Head of caudate nucleus (tissue), 42 donors: ENCODE data around the gene OR13C8.
"Not testable (repeated sequence)": the region's sequence is repeated elsewhere in the genome, so short reads cannot be mapped to it uniquely, and the experiment has no call there.

ENCODE experiments used
- DNase-seq, 42 donors: peaks; one replicate each; pipeline versions ENCODE4 v3.0.0 to v3.0.0-alpha.2; 2020 to 2021; ENCODE audit warnings: mixed read lengths in 7 of 42
- intact Hi-C: fragments of 100-400 bp; cut with DNase I; formaldehyde crosslinking; loops from one replicate; pipeline ENCODE4 v1.15.0; 2022

Gene OR13C8, protein sequence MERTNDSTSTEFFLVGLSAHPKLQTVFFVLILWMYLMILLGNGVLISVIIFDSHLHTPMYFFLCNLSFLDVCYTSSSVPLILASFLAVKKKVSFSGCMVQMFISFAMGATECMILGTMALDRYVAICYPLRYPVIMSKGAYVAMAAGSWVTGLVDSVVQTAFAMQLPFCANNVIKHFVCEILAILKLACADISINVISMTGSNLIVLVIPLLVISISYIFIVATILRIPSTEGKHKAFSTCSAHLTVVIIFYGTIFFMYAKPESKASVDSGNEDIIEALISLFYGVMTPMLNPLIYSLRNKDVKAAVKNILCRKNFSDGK

DNA sequence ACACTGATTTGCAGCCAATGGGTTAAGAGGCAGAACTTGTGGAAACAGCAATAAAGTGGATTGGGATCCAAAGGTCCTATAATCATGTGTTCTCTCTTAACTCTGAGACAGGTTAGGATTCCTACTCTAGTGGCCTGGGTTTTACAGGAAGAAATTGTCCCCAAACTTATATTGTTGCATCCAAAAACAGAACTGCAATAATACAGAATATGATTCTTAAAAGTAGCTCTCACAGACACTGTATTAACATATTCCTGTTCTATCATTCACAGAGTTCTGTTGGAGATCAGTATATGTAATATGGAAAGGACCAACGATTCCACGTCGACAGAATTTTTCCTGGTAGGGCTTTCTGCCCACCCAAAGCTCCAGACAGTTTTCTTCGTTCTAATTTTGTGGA lies at the start of gene OR13C8:
Gene OR13C8 (plus strand): TSS at position 301 of the 400 bp plus-strand sequence. CDS start 0 bp downstream, at position 301.
- intact Hi-C loops: no loop called here
- no peak for DNase-seq

DNA sequence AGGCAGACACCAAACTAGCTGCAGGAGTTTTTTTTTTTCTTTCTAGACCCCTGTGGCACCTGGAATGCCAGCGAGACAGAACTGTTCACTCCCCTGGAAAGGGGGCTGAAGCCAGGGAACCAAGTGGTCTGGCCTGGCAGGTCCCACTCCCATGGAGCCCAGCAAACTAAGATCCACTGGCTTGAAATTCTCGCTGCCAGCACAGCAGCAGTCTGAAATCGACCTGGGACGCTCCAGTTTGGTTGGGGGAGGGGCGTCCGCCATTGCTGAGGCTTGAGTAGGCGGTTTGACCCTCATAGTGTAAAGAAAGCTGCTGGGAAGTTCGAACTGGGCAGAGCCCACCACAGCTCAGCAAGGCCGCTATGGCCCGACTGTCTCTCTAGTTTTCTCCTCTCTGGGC lies 48.7 kb upstream of the OR13C8 start:
- intact Hi-C loops: not testable (repeated sequence)

DNA sequence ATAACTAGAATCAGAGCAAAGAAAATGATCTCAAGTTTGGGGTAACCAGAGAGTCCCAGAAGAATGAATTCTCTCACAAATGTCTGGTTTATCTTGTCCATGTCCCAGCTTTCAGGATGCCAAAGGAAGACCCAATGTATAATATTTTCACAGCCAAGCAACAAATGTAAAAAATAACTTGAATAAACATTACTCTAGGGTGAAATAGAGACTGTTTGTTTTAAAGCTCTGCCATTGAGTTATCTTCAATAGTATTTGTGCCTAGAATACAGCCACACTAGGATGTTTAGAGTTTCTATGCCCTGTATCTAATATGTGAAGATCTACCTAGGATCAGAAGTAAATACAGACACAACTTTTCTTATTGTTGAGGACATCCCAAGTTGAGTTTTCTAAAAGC lies 41.9 kb upstream of the OR13C8 start, which contains the start of gene OR13C4:
Gene OR13C4 (minus strand): TSS at position 101 of the 400 bp plus-strand sequence. CDS start 0 bp downstream, at position 101.
- no peak for DNase-seq
- intact Hi-C loops: no loop called here

More for the DNA sequence above, 48.7 kb upstream of the OR13C8 start:
- not testable (repeated sequence) for DNase-seq

DNA sequence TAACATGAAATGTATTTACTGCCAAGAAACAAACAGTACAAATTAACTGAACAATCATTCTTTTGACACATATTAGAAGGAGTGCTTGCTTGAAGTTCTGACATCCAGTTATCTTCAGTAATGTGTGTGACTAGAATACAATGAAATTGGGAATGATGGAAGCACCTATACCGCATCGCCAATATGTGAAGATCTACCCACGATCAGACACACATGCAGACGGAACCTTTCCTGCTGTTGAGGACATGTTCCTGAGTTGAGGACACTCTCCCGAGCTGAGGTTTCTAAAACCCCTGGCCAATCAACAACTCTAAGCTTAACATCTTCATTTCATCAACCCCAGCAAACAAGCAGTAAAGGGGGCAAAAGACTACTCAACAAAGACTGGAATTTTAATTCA lies 32.2 kb upstream of the OR13C8 start, which contains the start of gene OR13C3:
Gene OR13C3 (minus strand): TSS at position 101 of the 400 bp plus-strand sequence. CDS start 133 bp downstream, outside the sequence.
- DNase-seq: no peak
- intact Hi-C loops: no loop called here

DNA sequence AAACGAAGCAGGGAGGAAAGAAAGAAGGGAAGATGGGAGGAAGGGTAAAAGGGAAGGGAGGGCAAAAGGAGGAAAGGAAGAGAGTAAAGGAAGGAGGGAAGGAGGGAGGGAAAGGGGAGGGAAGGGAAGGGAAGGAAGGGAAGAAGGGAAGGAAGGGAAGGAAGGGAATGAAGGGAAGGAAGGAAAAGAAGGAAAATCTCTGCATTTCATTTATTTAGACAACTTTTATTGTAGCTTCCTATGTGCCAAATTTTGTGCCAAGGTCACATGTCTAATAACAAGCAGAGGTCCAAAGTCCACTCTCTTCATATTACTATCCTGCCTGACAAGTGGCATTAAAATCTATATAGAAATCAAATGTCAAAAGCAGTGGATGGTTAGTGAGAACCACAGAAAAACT lies 29.7 kb upstream of the OR13C8 start:
- intact Hi-C loops: no loop called here
- no peak for DNase-seq

DNA sequence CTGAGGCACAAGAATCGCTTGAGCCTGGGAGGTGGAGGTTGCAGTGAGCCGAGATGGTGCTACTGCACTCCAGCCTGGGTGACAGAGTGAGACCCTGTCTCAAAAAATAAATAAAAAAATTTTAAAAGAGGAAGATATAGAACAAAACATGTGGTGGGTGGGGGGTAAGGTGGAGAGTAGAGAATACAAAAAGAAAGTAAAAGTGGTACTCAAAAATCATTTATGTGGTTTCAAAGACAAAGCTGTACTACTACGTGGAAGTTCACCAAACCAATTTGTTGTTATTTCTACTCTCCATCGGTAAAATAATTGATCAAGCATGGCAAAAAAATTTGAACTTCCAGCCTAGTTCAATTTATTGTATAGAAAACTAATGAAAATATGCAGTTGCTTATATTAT lies 24.3 kb upstream of the OR13C8 start:
- DNase-seq: no peak
- intact Hi-C loops: no loop called here

DNA sequence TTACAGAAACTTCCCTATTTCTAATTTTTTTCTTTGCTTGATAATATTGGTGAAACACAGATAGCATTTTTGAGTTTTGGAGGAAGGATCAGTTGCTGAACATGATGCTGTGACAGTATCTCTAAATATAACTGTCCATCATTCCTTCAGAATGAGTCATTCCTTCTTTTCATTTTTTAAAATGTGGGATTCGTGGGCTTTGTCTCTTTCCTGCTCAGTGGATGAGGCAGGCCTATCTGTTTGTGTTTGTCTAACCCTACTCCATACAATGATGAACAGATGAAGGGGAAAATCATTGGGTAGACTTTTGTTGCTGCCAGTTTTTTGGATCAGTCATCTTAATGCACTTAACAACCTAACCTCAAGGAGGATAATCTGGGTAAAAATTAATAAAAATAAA lies 15.7 kb upstream of the OR13C8 start:
- DNase-seq: no peak
- intact Hi-C loops: no loop called here

DNA sequence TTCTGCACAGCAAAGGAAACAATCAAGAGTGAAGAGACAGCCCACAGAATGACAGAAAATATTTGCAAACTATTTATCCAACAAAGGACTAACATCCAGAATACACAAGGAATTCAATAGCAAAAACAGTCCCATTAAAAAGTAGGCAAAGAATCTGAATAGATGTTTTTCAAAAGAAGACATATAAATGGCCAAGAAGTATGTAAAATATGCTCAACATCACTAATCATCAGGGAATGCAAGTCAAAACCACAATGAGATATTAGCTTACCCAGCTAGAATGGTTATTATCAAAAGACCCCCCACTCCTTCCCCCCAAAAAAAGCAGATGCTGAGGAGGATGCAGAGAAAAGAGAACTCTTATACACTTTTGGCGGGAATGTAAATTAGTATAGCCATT lies 13.4 kb upstream of the OR13C8 start:
- intact Hi-C loops: no loop called here

DNA sequence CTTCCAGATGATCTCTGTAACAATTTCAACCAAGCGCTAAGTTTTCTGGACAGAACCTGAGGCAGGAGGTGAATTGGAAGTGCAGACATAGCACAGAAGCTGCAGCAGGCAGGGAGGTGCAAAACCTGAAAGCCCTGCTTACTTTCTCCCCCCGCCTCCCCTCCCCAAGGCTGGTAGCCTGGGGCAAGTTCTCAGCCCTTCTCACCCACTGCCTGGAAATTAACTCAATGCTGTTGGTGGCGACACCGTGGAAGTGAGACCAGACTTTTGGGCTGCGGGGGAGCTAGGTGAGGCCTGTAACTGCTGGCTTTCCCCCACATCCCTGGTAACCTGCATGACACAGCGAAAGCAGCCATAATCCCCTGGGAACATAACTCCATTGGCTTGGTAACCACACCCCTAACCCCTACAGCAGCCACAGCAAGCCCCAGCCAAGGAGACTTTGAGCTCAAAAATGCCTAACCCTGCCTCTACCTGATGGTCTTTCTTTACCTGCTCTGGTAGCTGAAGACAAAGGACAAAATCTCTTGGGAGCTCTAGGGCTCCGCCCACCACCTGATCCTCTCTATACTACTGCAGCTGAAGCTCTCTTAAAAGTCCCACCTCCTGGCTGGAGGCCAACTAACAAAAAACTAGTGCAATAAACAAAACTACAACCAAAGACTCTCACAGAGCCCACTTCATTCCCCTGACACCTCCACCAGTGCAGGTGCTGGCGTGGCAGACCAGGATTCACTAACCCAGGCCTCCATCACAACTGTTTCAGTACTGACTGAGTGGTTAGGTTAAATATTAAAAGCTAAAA lies 11.9 kb upstream of the OR13C8 start:
- no peak for DNase-seq
- intact Hi-C loops: no loop called here

More for the DNA sequence above, 13.4 kb upstream of the OR13C8 start:
- DNase-seq: no peak

DNA sequence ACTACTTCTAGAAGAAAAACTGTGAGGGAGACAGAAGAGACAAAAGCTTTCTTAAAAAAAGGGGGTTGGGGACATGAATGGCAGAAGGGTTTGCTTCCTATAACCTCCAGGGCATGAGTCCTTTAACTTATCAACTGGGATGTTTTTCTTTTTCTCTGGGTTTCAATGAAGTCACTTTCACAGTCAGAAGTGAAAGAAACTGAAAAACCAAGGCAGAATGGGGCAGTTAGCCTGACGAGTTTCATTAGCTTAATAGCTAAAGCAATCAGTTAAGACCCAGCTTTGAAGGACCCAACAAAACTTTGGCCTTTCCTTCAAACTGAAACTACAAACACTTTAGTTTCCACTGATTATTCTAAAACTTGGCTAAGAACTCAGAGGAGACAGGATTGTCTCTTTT lies 4.6 kb upstream of the OR13C8 start:
- DNase-seq: no peak
- intact Hi-C loops: no loop called here

DNA sequence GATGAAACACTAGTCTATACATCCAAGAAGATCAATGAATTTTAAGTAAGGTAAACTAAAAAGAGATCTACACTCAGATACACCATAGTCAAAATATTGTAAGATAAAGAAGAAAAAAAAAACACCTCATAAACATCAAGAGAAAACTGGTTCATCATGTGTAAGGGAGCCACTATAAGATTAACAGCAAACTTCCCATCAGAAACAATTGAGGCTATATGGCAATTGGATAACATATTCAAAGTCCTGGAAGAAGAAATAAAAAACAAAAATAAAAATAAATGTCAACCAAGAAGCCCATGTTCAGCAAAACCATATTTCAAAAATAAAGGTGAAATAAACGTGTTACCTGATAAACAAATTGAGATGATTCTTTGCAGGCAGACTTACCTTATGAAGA lies 3.6 kb downstream of the OR13C8 start:
- intact Hi-C loops: no loop called here
- no peak for DNase-seq

DNA sequence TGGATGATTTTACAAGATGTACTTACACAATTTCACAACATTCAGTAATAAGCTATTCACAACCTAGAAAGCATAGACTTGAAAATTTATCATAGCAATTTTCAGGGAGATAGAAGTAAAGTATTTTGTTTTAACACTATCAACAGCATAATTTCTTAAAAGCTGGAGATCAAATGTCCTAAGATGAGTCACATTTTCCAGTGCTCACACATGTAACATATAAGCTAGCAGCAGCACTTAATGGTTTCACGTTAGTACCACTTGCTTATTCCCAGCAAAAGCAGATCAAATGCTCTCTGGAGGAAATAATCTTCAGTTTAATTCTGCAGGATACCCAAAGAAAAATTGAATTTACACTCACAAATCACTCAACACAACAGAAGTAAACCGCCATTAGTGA lies 6.5 kb downstream of the OR13C8 start:
- intact Hi-C loops: no loop called here
- DNase-seq: no peak

DNA sequence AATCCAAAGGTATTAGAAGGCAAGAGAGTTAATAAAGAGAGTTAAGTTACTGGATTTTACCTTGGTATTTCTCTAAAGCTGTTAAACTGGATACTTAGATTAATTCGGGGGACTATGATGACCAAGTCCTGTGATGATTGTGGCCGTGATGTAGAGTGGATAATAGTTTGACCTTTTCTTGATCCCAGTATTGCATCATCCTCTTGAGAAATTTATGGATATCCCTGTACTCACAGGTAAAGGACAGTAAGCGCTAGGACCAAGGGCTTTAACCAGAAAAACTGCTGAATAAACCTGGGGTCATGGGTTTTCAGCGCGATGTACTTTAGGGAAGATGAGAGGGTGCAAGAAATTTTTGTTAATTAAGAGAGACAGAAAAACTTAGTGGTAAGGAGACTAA lies 8.3 kb downstream of the OR13C8 start:
- no peak for DNase-seq
- intact Hi-C loops: no loop called here

DNA sequence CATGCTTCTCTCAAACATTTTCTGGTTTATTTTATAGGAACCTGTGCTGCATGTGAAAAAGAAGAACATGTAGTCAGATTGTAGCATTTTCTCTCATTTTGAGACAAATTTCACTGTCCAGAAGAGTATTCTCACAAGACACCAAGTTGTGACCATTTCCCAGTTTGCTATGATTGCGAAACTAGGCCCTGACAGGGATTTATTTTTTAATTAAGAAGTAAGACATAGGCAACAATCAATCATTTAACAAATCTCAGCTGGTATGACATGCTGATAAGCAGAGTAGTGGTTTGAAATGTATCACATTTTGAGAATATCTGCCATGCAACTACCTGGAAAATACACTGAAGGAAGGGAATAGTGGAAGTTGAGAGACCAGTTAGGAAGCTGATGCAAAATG lies 11.6 kb downstream of the OR13C8 start:
- no peak for DNase-seq
- intact Hi-C loops: no loop called here

DNA sequence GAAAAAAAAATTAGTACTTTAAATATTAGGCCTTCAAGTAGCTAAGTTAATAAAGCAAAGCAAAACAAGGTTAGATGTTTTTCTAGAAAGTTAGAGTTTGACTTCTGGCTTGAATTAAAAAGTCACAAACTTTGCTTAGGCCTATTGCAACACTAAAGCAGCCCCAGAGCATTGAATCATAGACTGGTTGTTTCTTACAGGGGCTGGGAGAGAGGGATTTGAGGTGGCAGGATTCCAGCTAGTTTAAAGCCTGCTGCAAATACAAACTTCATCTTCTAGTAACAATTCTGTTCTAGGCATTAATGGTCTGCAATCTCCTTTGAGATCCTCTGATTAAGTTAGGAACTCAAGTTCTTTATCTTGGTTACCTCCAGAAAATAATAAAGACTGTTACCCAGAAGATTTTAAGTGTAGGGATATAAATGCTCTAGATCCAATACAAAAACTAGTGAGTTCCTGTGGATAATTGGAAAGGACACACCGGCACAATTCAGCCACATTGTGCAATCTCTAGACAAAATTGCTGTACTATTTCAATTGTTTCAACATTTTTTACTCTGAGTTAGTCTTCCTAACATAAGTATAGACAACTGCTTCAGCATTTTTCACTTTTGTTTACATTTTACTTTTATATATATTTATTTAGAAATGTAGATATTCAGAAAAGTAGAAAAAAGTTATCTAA lies 17.7 kb downstream of the OR13C8 start:
- DNase-seq: no peak
- intact Hi-C loops: no loop called here

DNA sequence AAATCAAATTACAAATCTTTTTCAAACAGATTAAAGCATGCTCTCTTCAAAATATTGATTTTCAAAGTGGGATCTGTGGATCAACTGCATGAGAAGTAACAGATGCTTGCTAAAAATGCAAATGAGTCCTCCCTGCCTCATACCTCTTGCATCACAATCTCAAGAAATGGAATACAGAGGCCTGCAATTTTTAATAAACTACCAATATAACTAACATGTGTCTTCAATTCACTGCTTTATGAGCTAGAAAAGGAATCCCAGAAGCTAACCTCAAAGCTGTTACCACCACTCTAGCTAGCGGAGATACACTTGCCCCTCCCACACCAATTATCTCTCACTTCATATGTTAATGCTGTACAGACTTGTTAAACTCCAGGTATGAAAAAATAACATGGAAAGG lies 20.7 kb downstream of the OR13C8 start:
- no peak for DNase-seq
- intact Hi-C loops: no loop called here

DNA sequence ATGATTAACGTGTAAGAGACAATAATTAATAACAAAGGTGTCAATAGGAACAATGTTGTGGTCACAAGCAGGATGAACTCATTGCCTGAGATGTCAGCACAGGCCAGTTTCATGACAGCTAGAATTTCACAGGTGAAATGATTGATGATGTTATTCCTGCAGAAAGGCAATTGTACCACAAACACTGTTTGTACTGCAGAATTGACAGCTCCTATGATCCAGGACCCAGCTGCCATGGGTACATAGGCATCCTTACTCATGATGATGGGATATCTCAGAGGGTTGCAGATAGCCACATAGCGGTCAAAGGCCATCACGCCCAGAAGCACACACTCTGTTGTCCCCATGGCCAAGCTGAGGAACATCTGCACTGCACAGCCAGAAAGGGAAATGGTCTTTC lies 29.8 kb downstream of the OR13C8 start:
- intact Hi-C loops: not testable (repeated sequence)

DNA sequence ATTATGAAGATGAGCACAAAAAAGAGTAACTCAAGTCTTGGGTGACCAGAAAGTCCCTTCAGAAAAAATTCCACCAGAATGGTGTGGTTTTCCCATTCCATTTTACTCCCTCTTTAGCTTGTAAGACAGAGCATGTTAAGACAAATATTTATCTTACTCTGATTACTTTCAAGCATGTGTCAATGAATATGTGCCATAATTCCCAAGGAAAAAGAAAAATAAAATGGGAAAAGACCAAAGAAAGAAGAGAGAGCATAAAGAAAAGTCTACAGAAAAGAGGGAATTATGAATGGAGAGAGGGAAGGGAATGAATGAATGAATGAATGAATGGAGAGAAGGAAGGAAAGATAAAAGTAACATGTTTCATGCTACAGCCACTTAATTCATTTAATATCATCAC lies 30.3 kb downstream of the OR13C8 start, which contains the start of gene OR13C5:
Gene OR13C5 (minus strand): TSS at position 101 of the 400 bp plus-strand sequence. CDS start 0 bp downstream, at position 101.
- intact Hi-C loops: not testable (repeated sequence)

More for the DNA sequence above, 29.8 kb downstream of the OR13C8 start:
- DNase-seq: not testable (repeated sequence)

DNA sequence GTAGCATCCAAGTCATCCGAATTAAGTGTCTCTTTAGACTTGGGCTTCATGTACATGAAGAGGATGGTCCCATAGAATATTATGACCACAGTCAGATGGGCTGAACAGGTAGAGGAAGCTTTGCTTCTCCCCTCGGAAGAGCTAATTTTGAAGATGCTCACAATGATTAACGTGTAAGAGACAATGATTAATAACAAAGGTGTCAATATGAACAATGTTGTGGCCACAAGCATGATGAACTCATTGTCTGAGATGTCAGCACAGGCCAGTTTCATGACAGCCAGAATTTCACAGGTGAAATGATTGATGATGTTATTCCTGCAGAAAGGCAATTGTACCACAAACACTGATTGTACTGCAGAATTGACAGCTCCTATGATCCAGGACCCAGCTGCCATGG lies 35.8 kb downstream of the OR13C8 start:
- no peak for DNase-seq
- intact Hi-C loops: no loop called here

More for the DNA sequence above, 30.3 kb downstream of the OR13C8 start, which contains the start of gene OR13C5:
- not testable (repeated sequence) for DNase-seq
